HG02678 (cell line): ENCODE measurements around the gene ATP1A1.
A peak's percentile ranks its signal among the peaks of the same experiment; 100 is the strongest.

Source experiments
- ATAC-seq: cut with Tn5 transposase; IDR thresholded peaks from one replicate; pipeline ENCODE4 v1.9.1; 2021; ENCODE audit warnings: mild to moderate bottlenecking, moderate library complexity; ENCODE audit not compliant: unreplicated experiment

ATP1A1 gene

DNA sequence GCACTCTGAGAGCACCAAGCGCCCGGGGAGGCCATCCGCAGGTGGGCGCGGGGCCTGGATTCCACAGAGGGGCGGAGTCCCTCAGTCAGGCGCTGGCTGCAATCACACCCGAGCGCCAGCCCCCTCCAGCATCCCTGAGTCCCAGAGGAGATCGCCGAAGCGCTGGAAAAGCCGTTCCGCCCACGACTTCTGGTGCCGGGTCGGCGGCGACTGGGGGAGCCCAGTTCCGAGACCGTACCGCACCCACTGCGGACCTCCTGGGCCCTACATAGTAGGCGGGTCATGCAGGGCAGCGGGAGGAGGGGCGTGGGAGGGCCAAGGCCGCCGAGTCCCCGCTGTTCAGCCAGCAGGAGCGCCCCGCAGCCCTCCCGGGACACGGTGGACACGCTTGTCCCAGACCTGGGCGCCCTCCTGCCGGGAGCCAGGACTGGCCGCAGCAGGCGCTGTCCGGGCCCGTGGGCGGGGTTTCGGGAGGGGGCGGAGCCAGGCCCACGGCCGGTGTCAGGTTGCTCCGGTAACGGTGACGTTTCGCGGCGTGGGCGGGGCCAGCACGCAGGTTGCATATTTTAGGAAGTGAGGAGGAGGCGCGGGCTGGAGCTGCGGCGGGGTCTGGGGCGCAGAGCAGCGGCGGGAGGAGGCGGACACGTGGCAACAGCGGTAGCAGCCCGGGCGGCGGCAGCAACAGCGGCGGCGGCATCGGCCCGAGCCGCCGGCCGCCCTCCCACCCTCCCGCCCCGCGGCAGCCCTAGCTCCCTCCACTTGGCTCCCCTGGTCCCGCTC, at the start of gene ATP1A1:
TSS of gene ATP1A1 (plus strand) at position 594 of the 780 bp plus-strand sequence. CDS start 268 bp downstream, outside the sequence.
- peak; percentile 72 for ATAC-seq

DNA sequence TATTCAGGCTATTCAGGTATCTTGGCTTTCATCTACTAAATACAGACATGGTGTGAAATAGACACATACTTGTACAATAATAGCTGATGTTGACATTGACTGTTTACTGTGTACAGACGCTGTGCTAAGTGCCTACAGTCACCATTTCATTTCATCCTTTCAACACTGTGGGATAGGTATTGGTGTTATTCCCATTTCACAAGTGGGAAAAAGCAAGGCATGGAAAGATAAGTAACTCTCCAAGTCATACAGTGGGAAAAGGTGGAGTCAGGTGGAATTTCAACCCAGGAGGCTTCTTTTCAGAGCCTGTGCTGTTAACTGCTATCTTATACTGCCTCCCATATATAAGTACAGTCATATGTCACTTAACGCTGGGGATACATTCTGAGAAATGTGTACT, 49.6 kb upstream of the ATP1A1 start:
- no peak for ATAC-seq

DNA sequence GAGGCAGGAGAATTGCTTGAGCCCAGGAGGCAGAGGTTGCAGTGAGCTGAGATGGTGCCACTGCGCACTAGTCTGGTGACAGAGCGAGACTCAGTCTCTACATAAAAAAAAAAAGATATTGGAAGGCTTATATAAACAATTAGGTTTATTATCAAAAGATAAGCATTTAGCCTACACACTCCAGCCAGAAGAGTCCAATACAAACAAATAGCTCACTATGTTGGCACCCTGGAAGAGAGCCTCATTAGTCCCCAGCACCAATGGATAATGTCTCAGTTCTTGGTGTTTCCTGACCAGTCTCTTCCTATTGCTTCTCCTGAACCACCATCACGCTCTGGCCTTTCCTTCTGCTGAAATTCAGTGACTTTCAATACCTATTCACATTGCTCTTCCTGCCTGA, 48.6 kb upstream of the ATP1A1 start:
- no peak for ATAC-seq

DNA sequence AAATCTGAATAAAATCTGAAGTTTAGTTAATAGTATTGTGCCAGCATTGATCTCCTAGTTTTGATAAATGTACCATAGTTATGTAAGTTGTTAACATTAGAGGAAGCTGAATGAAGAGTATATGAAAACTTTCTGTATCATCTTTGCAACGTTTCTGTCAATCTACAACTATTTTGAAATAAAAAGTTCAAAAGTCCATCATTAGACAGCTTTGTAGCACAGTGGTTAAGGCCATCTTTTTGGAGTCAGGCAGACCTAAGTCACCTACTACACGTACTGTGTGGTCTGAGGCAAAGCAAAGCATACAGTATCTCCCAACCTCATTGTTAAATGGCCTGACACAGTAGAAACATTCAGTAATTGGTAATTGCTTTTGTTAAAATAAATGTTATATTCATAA, 47.9 kb upstream of the ATP1A1 start:
- no peak for ATAC-seq

DNA sequence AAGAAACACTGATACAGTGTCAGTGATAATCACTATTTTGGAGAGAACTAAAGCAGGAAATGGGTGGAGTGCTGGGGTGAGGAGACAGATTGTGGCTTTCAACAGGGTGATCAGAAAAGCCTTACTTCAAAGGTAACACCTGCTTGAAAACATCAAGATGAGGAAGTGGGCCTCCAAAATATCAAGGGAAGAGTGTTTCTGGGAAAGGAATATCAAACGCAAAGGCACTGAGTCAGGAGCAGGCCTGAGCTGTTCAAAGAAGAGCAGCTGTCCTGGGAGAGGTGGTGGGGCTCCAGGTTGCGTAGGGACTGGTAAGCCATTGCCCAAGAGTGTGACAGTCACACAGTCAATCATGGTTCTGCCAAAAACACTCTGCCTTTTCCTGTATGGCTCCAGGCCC, 47.1 kb upstream of the ATP1A1 start:
- no peak for ATAC-seq

DNA sequence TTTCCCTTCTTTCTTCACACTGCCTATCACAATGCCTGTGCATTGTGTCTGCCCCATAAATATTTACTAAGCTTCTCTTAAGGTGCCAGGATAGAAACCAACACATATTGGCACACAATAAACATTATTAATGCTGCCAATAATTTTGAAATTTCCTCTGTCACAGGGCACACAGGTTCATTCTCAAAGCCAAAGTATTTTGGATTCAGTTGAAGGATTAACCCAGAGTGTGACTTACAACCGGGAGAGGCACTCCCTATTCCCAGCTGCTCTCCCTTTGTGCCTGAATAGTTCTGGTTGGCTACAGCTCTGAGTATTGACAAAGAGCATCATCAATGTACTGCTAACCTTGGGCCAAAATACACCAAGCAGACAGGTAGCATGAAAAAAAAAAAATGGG, 46.6 kb upstream of the ATP1A1 start:
- no peak for ATAC-seq

DNA sequence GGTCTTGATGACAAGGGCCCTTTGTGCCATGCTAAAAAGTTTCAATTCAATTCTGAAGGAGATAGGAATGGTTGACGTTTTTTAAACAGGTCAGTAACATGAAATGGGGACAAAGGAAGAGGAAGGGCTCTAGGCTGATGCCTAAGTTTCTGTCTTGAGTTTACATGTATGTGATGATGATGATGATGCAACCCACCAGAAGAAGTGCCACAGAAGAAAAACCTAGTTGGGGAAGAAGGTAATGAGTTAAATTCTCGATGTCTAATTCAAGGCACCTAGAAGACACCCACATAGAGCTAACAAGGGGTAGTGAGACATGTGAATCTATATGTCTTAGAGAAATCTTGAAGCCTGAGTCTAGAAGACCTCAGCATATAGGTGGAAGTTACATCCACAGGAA, 44.4 kb upstream of the ATP1A1 start:
- no peak for ATAC-seq

DNA sequence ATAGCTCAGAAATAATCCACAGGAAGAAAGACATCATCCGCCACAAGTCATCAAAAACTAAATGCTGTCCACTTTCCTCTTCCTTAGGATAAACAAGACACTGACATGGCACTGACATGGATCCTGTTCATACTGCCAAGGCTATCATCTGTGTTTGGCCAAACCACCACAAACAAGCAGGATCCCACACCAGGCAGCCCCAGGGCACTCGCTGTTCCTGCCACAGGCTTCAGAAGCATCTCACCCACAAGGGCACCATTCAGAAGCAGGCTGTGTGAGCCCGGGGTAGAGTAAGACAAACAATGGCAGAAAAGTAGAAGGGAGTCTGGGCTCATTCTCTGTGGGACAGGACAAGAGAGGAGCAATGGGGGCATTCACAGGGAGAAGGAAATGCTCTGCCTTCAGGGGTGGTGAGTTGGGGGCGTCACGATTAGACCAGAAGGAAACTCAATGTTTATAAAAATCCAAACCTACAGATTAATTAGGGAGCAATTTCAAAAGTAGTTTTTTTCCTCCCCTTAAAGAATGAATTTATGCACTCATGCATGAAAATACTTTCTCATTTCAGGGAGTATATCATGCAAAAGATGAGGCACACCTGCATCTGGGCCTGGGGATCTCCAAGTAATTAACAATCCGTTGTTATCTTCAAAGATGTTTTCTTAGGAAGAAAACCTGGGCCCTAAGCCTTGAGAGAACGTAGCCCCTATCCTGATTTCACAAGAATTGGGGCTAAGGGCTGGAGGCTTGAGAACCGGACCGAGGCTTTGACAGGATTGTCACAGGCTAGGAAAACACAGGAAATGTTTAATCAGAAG, 43.3 kb upstream of the ATP1A1 start:
- no peak for ATAC-seq

DNA sequence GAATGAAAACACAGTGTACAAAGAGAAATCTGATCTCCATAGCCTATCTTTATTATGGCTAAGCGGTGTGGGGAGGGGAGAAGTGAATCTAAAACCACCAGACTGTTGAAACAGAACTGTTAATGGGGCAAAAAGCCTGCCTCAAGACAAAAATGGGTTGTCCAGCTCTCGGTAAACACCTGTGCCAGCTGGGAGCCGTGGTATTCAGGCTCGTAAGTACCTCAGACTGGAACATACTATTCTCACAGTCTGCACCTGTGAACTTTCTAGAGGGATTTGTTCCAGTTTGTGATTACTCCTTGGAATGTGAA, 42.7 kb upstream of the ATP1A1 start:
- no peak for ATAC-seq

DNA sequence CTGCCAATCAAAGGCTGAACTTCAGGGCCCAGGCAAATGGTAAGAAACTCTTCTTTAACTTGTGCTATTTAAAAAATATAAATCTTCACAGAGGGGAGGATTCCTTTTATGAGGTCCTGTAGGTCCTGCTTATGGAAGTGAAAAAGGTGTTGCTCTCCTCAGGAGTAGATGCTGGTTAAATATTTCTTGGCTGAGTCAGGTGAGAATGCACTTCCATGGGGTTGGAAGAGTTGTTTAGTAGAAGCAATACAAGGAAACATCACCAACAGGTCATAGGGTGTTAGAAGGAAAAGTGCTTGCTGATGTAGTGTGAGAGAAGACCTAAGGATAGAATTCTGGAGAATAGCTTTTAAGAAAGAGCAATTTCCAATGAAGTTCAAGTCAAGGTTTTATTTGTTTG, 42.2 kb upstream of the ATP1A1 start:
- ATAC-seq = no peak

DNA sequence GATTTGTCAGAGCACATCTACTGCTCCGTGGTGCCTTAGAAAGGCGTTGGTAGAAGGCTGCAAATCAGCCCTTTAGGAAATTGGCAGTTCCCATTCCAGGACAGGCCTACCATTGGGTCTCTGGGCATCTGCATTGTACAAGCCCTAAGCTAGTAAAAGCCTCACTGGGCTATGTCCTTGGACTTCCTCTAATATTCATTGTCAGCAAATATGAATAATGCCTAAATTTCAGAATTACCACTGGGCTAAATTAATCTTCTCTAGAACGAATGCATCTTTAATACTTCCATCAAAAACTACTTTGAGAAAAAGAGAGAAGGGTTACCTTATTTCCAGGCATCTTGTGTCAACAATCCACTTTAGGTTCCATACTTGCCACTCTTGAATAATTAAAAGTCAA, 41.5 kb upstream of the ATP1A1 start:
- ATAC-seq = no peak

DNA sequence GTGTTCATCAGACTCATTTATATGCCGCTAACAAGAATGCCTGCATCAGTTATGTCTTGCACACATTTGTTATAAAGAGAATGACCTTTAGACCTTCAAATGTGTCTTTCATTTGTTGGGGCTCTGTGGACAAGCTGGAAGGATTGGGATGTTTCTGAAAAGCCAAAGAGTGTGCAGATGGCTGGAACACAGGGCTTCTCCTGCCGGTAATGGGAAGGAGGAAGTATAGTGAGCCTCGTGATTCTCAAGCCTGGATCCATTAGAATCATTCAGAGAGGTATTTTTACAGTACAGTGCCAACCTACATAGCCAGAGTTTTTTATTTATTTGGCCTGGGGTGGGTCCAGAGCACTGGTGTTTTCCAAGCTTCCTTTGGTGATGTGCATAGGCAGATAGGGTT, 40.6 kb upstream of the ATP1A1 start:
- ATAC-seq = no peak

DNA sequence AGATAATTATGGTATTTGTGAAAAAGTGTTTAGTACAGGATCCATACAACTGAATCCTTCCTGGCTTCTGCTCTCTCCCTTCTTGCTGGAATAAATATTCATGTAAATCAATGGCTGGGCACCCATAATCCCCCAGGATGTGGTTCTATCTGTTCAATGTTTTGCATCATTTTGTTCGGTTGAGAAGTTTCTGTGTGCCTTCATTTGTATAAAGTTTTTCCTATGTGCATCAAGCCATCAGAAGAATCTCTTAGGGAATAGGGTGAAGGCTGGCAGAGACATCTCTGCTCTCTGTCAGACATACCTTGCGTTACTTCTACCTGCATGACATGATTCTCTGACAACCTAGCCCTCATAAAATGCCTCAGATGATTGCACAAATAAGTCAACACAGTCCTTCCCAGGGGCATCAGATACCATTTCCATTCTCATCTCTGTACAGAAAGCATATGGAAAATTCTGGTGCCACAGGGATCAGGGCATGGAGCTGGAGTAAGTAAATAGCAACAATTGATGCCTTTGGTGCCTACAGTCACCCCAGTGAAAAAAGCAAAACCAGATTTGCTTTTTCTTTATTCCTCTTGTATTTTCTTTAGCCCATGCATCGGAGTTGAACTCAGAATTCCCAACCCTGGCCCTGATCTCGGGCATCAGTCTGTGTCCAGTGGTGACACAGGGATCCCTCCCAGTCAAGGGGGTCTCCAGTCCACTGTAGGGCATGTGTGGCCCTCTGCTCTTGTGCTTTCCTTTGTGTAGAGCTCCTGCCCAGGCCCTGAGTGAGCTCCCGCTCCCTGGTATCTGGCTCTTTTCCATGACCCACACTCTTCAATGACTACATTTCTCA, 39.7 kb upstream of the ATP1A1 start:
- no peak for ATAC-seq

DNA sequence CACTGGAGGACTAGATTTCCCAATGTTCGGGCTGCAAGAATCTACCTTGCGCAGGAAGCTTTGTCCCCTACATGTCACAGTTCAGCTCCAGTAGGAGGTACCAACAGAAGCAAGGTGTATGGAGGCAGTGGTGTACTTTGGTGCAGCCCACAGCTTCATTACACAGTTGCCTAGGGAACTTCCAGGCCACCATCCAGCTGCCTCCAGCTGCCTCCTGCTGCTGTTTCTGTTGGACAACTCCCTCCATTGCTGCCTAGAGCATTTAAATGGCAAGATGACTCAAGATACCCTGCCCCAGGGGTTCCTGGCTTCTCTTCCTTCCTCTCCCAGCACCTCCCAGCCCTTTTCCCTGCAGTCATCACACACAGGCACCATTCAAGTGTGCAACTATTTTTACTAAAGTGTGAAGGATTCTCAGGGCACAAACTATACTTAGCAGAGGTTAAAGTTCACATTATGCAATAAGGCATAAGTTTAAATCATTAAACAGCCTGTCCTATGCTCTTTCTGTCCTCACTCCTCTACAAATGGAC, 39.0 kb upstream of the ATP1A1 start:
- no peak for ATAC-seq

DNA sequence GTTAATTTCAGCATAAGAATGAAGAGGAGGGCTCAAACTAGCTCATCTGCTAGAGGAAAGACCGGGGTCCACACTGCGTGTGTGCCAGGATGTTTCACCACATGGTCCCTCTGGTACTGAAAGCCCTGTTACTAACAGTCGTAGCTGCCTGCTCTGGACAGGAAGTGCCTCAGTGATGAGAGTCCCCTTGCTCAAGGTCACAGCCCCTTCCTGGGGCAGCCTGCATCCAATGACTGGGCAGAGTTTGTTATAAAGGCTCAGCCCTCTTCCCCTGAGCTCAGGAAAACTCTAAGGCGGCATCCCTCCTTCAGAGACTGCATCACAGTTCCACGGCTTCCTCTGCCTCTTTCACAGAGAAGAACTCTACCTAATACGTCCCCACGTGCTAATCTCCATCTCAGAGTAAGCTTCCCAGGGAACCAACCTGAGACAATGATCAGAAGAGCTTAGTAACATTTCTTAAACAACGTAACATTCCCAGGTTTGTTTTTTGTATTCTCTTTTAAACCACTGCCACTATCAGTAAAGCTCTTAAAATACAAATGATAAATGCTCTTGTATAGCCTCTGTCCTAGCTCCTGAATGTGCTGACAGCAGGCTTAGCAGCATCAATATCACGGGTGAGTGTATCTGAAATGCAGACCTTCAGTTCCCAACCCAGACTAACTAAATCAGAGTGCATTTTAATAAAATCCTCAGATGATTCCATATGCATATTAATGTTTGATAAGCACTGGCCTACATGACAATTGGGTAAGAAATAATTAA, 38.0 kb upstream of the ATP1A1 start:
- ATAC-seq = no peak

DNA sequence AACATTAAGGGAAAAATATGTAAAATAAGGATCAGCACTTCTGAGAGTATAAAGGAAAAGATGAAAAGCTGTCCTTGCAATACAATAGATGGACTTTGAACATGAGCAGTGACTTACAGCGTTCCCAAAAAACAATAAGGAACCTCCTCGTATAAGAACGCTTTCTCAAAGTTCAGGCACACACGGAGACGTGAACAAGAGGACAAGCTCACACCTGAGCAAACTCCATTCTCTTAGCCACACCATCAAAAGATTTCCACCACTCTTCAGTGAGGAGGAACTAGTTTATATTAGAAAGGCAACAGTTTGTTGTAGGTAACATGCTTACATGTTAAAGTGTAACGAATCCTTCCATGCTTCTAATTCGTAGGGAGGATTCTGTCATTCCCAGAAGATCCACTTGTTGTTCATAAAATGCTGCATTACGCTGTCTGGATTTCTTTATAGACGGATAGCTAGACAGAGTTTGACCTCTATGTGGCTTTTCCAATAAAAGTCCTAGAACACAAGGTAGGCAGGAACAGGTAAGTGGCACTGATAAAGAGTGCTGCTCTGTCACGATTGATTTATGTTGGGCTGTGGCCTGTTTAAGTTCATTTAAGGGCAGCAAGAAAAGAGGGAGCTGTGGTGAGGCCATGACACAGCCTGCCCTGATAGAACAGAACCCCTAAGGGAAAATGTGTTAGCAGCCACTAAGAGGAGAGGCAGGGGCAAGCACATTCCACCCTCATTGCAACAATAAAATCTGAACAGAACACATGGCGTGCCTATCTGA, 37.0 kb upstream of the ATP1A1 start:
- ATAC-seq = no peak

DNA sequence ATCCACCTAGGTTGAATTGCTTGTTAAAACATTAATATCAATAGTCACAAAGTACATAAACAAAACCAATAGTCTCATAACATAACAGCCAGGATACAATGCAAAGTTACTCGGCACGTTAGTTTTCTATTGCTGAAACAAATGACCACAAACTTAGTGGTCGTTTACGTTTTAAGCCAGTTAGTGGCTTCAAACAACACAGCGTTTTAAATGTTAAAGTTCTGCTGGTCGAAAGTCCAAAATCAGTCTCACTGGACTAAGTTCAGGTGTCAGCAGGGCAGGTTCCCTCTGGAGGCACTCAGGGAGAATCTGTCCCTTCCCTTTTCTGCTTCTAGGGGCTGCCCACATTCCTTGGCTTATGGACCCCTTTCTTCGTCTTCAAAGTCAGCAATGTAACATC, 35.6 kb upstream of the ATP1A1 start:
- ATAC-seq = no peak

DNA sequence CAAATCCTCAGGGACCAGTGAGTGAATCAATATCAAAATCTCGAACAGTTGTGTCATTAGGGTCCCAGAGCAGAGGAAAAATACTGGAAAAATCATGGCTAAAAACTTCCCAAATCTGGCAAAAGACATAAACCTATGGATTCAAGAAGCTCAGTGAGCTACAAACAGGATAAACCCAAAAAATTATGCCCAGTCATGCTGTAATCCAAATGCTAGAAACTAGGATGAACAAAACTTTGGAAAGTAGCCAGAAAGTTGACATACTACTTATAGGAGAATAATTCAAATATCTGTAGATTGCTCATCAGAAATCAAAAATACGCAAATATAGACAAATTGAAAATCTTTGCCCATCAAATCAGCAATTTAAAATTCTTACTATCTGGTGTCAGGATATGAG, 34.6 kb upstream of the ATP1A1 start:
- ATAC-seq = no peak

DNA sequence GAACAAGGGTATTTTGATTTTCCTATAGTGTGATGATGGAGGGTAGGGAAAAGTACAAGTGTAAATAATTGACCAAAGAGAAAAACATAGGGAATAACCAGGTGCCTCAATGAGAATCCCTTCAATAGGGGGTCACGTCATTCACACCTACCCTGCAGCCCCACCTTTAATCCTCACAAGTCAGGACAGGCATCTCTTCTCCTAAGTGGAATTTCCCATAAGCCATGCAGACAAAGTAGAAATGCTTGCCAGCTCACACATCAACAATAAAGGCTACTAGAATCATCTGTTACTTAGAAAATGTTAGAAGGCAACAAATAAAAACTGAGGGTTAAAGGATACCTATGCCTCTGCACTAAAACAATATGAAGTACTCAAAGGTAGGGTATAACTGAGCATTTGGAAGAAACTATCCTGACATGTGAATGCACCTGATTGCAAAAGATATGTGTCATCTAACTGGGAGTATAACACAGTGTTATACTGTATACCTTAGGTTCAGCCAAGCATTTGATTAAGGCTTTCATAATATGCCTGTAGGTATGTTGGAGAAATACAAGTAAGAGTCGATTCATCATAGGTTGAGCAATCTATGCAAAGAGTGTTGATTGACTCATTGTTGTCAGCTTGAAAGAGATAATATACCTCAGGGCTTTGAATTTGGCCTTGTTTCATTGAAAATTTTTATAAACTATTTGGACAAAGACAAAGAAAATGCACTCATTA, 32.4 kb upstream of the ATP1A1 start:
- no peak for ATAC-seq
